GM21515 (cell line): ENCODE measurements around the gene RASGEF1B.

Experiments used
- ATAC-seq: cut with Tn5 transposase; IDR thresholded peaks from one replicate; pipeline ENCODE4 v1.9.1; 2021; ENCODE audit not compliant: unreplicated experiment

RASGEF1B gene

DNA sequence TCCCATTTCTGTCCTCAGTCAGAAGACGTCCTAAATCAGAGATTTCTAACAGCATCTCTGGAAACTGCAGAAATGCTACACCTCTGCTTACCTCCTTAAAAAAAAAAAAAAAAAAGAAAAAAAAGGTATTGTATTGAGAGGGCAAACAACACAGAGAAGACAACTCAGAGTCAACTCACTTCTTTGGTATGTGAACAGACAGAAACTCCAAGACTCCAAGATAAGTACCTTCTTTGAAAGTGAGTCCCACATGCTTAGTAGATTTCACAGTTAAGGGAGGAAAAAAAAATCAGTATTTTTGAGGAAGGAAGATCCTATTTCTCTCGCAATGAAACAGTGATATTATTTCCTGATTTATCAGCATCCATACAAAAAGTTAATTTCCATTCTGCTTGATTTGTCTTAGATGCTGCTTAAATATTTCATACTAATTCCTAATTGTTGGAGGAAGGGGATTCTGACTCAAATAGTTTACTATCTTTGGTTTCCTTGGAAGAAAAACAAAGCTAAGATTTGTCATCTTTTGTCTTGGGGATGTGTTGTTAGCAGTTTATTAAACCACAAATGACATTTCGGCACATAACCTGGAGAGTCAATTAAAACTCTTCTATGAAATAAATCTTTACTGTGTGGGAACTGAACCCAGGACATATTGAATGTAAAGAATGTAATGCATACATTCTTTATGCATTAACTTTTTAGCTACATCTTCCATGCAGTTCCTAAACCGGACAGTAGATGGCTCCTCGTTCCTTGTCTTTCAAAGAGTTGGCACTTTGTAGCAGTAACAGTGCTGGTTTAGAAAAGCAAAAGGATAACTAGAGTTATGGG is 4.7 kb downstream of the RASGEF1B start:
- ATAC-seq: no peak

DNA sequence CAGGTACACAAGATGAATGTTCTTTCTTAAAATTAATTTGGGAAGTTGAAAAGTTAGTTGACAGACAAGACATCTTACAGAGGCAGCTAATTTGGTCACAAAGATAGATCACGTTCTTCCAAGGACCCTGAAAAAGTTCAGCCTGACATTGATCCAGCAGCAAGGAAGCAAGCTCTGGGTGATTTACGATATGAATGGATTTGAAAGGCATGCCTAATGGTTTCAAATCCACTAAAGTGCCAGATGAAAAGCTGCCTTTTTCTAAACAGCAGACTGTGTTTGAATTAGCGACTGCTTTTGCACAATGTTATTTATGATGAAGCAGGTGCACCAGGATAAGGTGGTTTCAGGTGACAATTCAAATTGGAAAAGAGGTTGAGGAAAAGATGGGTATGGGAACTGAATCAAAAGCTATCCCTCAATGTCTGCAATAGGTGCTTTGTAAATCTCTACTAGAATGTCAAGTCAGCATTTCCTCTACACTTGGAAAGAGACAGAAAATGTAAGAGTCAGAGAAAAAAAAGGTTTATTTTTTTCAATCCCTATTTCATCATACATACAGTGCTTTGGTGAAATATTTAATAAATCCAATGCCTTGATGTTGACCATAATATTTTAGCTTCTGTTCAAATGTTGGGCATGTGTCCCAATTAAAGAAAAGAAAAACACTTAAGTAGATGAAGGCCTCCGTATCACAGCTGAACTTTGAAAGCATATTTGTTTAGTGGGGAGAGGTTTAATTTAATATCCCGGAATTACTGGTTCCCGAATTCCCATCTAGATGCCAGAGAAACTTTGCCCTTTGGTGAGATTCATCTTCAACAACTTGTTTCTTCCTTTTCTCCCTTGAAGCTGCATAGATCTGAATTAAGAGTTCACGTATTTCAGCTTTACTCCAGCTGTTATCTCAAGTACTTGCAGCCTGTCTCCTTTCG is 6.0 kb downstream of the RASGEF1B start:
- no peak for ATAC-seq

DNA sequence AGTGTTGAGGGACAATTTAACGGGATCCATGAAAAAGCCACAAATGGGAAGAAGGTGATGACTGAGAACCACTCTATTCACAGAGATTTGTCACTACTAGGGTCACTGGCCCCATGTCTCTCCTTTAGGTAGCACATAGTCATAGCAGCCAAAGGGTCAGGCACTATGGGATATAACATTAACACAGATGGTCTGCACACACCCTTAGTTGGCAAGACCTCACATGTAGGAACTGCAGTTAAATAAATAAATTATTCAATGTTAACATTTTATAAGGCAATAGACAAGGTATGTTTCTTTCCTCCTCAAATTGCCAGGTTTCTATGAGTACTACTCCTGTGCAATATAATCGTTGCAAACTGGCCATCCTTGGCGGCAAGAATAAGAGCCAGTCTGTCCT is 10.9 kb downstream of the RASGEF1B start:
- no peak for ATAC-seq

DNA sequence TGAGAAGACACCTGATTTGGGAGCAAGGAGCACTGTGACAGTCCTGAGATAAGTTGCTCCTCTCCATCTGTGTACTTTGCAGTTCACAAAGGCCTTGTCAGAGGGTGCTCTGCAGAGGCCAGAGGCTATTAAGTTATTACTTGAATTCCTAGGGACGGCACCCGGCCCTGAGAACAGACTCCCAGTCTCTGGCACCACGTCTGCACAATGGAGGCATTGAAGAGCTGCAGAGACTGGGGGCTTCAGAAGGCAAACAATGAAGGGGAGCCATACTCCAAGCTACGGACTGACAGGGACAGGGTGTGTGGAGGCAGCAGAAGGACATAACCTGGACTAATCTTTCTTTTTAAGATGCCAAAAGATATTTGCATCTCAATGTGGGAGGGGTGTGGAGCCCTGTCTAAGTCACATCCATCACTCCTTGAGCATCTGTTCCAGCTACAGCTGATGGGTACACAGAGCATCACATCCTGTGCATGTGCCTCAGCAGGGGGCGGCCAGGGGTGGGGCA is 11.5 kb downstream of the RASGEF1B start:
- ATAC-seq: no peak

DNA sequence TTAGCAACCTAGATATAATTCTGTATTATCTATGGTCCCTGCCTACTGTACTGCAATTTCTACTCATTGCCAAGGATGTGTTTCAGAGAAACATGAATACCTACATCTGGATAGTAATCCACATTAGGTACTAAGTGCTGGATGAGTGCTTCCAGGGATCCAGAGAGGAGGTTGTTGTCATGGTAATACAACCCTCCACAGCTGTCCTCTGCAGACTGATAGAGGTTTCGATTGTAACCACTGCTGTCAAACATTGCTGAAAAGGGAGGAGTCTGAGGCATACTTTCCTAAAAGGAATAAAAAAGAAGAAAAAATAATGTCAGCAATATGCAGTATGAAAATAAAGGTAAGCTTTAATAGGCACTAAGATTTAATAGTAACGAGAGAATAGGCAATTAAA is 12.5 kb downstream of the RASGEF1B start:
- no peak for ATAC-seq

DNA sequence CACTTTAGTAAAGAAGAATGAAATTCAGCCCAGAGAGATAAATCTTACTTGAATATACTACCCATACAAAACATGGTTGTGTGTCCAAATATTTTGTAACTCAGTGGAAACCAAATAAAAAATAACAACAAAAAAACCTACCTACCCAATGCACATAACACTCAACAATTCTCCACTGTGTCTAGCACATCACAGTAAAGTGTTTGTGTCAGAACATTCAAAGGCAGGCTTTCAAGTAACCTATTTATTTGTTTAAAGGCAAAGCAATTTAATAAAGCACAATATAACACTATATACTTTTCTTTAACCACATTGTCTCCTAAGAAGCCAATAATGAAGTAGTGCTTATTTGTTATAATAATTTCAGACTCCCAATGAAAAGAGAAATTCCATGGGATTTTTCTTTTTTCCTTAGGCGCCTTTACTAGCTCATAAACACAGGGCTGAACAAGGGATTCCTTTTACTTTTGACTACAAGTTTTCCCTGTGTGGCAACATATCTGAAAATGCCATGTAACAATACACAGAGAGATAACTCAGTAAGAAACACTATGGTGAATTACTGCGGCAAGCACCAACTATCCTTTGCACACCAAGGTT is 13.7 kb downstream of the RASGEF1B start:
- no peak for ATAC-seq

DNA sequence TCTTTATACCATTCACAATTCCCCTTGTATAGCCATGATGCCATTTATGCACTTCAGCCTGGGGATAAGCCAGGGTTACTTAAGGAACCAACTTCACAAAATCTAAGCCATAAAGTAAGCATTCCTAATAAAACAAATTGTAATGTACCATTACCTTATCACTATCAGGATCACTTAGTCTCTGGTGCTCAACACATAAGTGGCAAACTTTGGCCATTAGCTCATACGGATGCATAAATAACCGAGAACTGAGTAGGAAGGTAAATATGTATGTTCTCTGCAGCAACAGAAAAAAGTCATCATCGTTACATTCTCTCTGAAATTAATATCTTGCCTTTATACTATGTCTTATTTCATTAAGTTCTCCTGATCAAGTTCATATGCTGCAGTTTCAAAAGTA is 14.4 kb downstream of the RASGEF1B start:
- no peak for ATAC-seq

DNA sequence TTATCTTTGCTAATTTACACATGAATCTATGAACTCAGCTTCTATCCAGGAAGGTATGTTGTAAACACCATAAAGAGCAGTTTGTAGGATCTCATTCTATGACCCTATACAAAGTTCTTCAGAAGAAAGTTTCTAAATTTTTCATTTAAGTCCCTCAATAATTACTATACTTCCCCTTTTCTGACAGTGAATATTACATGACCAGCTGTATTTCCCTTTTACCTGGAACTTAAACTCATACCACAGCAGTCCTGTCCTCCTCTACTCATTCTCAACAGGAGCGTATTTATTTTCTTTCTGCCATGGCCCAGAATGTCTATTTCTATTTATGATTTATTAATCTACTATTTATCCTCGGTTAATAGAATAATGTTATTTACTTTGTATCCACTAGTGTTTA is 15.8 kb downstream of the RASGEF1B start:
- no peak for ATAC-seq

DNA sequence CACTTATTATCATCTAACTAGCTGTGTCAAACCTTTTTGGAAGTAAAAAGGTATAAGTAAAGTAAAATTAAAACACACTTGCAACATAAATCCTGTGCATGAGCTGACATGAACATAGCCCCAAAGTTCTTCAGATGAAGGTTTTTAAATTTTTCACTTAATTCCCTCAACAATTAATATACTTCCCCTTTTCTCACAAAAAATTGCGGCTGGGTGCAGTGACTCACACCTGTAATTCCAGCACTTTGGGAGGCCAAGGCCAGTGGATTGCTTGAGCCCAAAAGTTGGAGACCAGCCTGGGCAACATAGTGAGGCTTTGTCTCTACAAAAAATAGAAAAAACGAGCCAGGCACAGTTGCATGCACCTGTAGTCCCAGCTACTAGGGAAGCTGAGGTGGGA is 16.8 kb downstream of the RASGEF1B start:
- ATAC-seq: no peak

DNA sequence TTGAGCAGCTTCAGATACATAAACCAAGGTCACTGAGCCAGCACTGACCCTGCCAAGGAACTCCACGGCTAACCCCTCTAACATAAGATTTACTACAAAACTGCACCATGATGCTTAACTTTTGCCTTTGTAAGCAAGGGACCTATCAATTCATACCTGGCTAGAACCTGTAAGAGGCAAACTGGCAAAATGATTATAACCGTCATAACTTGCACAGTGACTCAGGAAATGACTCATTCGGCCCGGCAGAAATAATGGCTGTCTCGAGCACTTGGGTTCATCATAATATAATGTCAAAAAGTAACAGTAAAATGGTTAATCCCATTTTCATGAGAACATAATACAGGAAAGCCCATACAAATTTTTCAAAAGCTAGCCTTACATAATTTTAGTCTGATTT is 17.2 kb downstream of the RASGEF1B start:
- no peak for ATAC-seq

DNA sequence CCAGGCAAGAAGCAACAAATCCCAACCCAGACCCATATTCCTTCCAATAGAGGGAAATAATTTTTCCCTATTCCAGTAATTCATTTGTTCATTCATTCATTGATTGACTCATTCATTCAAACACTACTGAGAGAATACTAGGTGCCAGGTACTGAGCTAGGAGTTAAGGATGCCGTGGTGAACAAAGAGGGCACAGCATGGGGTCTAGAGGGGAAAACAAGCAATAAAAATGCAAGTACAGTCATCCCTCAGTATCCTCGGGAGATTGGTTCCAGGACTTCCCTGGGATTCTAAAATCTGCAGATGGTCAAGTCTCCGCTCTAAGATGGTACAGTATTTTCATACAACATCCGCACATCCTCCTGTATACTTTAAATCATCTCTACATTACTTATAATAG is 18.7 kb downstream of the RASGEF1B start:
- ATAC-seq: no peak

DNA sequence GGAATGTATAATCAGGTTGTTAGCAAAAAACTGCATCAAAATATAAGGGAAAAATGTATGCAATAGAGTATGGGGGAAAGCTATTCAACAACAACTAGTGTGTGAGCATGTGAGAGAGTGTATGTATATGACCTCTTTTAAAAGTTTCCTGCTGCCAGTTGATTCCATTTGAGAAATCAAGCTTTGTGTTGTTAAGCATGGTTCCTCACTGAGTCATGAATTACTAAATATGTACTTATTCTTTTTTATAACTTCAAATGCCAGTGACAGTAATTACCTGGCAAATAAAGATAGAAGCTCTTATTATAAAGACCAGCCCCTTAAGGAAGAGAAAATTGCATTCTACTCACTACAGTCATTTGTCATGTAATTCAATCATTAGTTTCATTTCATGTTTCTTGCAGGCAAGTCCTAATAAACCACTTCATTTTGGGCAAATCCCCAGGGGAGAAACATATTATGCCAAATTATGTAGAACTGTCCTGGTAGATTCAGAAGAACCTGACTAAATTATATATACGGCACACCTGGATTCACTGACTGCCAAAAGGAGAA is 19.2 kb downstream of the RASGEF1B start:
- ATAC-seq: no peak

DNA sequence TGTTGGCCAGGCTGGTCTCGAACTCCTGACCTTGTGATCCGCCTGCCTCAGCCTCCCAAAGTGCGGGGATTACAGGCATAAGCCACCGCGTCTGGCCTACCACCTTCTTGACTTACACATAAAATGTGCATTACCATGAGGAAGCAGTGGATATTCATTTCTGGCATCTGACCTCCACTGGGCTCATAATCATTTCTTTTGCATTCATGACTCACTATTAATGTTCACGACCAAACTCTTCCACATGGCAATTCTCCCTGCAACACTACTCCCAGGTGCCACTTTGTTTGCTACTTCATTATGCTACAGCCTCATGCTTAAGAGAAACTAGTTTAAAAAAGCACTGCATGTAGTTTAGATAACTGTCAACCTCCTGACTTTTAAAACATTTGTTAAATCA is 22.7 kb downstream of the RASGEF1B start:
- no peak for ATAC-seq

DNA sequence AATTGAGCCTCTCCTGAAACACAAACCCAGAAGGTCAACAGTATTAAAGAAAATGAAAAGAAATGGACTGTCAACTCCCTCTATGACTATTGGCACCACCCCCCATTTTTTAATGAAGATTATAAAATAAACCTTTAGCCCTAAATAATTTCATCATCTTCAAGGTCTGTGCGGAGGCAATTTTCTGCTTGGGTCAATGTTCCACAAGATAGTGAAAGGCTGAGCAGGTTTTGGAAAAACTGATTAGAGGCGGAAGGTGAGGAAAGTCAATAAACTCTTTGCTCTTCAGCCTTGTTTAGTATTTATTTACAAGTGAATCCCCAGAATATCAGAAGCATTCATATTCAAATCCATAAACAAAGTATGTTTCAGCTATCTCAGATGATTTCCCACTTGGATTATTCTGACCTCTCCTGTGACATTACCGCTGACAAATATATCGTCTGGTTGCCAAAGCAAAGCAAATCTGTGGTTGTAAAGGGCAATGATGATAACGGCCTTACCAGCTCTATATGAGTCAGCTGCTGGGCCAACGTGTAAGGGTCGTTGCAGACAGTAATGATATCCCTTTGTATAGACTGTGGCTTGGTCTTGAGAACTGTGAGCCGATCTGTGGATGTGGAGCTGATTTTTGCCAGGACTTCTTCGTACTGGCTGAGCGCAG is 24.0 kb downstream of the RASGEF1B start:
- no peak for ATAC-seq

DNA sequence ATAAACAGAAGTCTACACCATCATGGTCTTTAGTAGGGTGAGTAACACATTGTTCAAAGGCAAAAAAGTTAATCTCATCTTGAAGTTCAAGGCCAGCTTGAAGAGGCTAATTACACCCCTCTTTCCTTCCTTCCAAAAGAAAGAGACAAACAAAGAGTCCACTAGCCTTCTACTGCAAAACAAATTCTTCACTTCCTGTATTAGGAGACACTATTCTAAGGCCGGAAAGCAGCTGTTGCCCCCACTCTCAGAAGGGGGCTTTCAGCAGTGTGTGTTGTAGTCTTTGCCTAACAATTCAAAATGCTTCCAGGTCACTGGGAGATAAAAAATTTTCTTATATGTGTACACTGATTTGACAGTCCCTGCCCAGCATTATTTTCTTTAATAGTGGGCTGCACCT is 25.1 kb downstream of the RASGEF1B start:
- ATAC-seq: no peak

DNA sequence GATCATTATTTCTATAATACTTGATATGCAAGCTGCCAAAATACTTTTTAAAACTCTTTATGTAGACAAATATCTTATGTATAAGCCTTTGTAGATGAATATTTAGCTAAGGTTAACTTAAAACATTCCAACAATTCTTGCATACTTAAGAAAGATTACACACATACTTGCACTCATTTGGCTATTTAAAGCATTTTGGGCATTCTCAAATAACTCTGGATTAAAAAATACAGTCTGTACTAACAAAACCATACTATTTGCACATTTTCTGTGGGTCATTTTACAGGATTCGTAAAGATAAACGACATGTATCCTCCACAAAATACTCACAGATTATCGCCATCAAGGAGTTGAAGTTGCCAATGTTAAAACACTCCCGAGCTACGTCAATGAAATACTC is 26.5 kb downstream of the RASGEF1B start:
- ATAC-seq: no peak

DNA sequence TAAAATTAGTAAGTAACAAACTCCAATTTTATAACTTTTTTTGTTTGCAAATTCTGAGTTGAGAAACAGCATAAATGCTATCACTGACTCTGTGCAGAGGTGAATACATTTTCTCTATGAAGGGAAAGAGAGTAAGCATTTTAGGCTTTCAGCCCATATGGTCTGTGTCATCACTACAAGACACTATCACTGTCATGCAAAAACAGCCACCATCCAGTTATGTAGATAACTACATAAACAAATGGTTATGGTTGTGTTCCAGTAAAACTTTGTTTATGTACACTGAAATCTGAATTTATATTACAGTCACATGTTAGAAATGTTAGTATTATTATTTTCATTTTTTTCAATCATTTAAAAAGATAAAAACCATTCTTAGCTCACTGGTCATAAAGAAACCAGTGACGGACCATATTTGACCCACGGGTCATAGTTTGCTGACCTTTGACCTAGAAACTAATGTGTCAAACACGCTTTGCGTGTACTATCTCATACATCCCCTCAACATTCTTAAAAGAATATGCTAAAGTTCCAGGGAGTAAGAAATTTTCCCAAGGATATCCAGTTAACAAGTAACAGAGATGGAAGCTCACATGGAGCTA is 29.1 kb downstream of the RASGEF1B start:
- no peak for ATAC-seq

DNA sequence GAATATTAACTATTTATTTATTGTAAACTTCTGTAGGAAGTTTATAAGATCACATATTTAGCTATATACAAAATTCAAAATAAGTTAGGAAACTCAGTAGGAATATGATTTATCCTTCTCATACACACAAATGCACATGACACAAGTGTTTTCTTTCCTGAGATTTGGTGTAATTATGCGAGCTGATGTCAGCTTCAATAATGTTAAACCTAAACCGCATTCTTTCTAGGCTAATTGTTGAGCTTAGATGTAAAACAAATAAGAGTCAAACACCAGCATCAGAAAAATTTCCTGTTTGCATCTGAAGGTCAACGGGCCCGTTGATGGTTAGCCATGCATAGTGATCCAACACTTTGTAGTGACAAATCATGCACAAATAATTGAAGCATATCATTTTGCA is 30.8 kb downstream of the RASGEF1B start:
- ATAC-seq: no peak

DNA sequence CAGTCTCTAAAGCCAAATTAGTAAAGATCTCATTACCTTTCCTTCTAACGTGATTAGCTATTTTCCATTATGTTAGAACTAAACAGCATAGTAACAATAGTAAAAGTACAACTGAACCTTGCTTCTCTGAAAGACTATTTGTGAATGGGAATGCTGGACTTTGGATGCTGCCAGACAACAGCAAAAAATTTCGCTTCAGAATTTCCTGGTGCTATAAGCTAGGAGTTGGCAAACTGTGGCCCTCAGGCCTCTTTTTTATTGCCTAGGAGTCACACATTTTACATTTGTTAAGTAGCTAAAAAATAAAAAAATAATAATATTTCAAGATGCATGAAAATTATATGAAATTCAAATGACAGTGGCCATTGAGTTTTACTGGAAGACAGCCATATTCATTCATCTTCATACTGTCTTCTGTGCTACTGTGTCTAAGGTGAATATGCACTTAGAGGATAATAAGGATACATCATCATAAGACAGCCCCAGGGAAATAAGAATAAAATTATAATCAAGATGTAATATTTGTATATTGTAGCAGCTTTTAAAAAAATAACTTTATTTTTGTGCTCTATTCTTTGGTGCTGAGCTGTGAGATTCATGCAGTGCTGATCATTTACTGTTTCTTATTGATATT is 34.6 kb downstream of the RASGEF1B start:
- ATAC-seq: no peak

DNA sequence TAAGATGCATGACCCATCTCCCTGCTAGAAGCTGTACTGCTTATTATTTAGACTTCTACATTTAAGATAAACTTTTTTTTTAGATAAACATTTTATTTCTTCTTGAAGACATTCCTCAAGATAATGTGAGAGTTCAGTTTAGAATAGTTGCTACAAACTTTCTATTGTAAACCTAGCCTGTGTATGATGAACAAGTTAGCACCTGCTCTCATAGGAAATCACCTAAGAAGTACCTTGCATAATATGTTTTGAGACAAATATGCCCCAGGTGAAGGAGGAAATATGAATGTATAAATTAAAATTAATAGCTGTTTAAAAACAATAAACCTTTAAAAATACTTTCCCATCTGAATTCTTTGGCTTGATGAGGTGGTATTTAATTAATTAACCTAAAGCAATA is 35.6 kb downstream of the RASGEF1B start:
- no peak for ATAC-seq
